ENCODE data around the gene AGAP1.

The AGAP1 gene

GRCh38 chr2:235612181-235612950 lies 118.5 kb downstream of the AGAP1 start:
- peak; percentile 28 for DNase-seq

- DNase-seq = peak; percentile 13
Measured at GRCh38 chr2:235613649-235614048, 119.8 kb downstream of the AGAP1 start.

GRCh38 chr2:235614176-235614860 lies 120.5 kb downstream of the AGAP1 start:
- peak; percentile 70 for DNase-seq

GRCh38 chr2:235614900-235615712 lies 121.3 kb downstream of the AGAP1 start:
- no peak for DNase-seq

- DNase-seq = peak; percentile 2
Measured at GRCh38 chr2:235616885-235617284, 123.0 kb downstream of the AGAP1 start.

- no peak for DNase-seq
Measured at GRCh38 chr2:235618039-235618438, 124.2 kb downstream of the AGAP1 start.

GRCh38 chr2:235619544-235619943 lies 125.7 kb downstream of the AGAP1 start:
- peak; percentile 32 for DNase-seq

GRCh38 chr2:235621736-235622135 lies 127.9 kb downstream of the AGAP1 start:
- no peak for DNase-seq

- DNase-seq = no peak
Measured at GRCh38 chr2:235623111-235623510, 129.3 kb downstream of the AGAP1 start.

GRCh38 chr2:235623752-235624151 lies 129.9 kb downstream of the AGAP1 start:
- DNase-seq = no peak

- DNase-seq = no peak
Measured at GRCh38 chr2:235626658-235627057, 132.8 kb downstream of the AGAP1 start.

- DNase-seq = no peak
Measured at GRCh38 chr2:235627682-235628081, 133.8 kb downstream of the AGAP1 start.

- no peak for DNase-seq
Measured at GRCh38 chr2:235630718-235631296, 137.0 kb downstream of the AGAP1 start.

GRCh38 chr2:235634435-235635158 lies 140.8 kb downstream of the AGAP1 start:
- DNase-seq = no peak

GRCh38 chr2:235636546-235636945 lies 142.7 kb downstream of the AGAP1 start:
- DNase-seq = no peak

- no peak for DNase-seq
Measured at GRCh38 chr2:235637896-235638295, 144.1 kb downstream of the AGAP1 start.

- no peak for DNase-seq
Measured at GRCh38 chr2:235638541-235639427, 144.9 kb downstream of the AGAP1 start.

GRCh38 chr2:235639428-235639773 lies 145.6 kb downstream of the AGAP1 start:
- no peak for DNase-seq

GRCh38 chr2:235639885-235640284 lies 146.0 kb downstream of the AGAP1 start:
- DNase-seq = no peak

- DNase-seq = no peak
Measured at GRCh38 chr2:235640377-235640776, 146.5 kb downstream of the AGAP1 start.

- no peak for DNase-seq
Measured at GRCh38 chr2:235640926-235641723, 147.3 kb downstream of the AGAP1 start.
